Transverse colon (tissue), 4 donors: ENCODE data around the gene RAI2. TPM values are rescaled to one million over a fixed set of nuclear protein-coding genes. Genes with fewer than 3 reads are reported as not detected.

Source experiments
- DNase-seq: peaks from one replicate; pipeline ENCODE4 v3.0.0-alpha.2; 2019
- H3K27ac ChIP-seq, 4 donors: fragments of 200-600 bp; sonication (generic); 2 replicates each; pipeline ENCODE4 v1.5.1; 2016 to 2018; ENCODE audit warnings: inconsistent platforms in 4 of 4
- H3K27me3 ChIP-seq: fragments of 200-600 bp; sonication (generic); 2 replicates; pipeline ENCODE4 v1.5.1; 2017; ENCODE audit warnings: inconsistent platforms
- H3K36me3 ChIP-seq, 4 donors: fragments of 200-600 bp; sonication (generic); 2 replicates each; pipeline ENCODE4 v1.5.1; 2017 to 2019; ENCODE audit warnings: inconsistent platforms in 4 of 4
- H3K4me1 ChIP-seq, 4 donors: fragments of 200-600 bp; sonication (generic); 2 replicates each; pipeline ENCODE4 v1.5.1; 2017 to 2020; ENCODE audit warnings: inconsistent platforms in 4 of 4
- H3K4me3 ChIP-seq, 4 donors: fragments of 200-600 bp; sonication (generic); 1 replicate in 1 of 4; 2 replicates in 3 of 4; pipeline versions ENCODE4 v1.5.1 to v1.6.1; 2017 to 2019; ENCODE audit warnings: inconsistent platforms in 4 of 4
- H3K9me3 ChIP-seq, 2 donors: fragments of 200-600 bp; sonication (generic); 2 replicates each; pipeline ENCODE4 v1.5.1; 2017 to 2019; ENCODE audit warnings: inconsistent platforms in 2 of 2
- EP300 ChIP-seq: sonication (generic); formaldehyde crosslinking; IDR thresholded peaks from one replicate; pipeline ENCODE4 v1.6.1; 2017; ENCODE audit warnings: antibody characterized with exemption, low read depth
- POLR2A ChIP-seq: fragments of 450-650 bp; IDR thresholded peaks from one replicate; pipeline ENCODE4 v1.6.1; 2016; ENCODE audit warnings: antibody characterized with exemption, mild to moderate bottlenecking, moderate library complexity
- POLR2AphosphoS5 ChIP-seq, 3 donors: sonication (generic); formaldehyde crosslinking; IDR thresholded peaks; one replicate each; pipeline ENCODE4 v1.6.1; 2016; ENCODE audit warnings: antibody characterized with exemption in 3 of 3
- WGBS, 2 donors: methylation state at CpG; one replicate each; pipeline ENCODE4 v1.1.5; 2018; ENCODE audit warnings: low coverage in 1 of 2; 5-methylcytosine and 5-hydroxymethylcytosine counted together
- in situ Hi-C, 4 donors: fragments of 200-750 bp; cut with MboI; loops; one replicate each; pipeline versions ENCODE4 v1.15.0 to v1.15.1; 2017; ENCODE audit warnings: low sequenced_read_pairs in 3 of 4, low pct_ligation_motif_present in 1 of 4, low pct_unique_long_range_greater_than_20kb in 1 of 4
- intact Hi-C: fragments of 100-400 bp; cut with DNase I; formaldehyde crosslinking; loops from one replicate; pipeline ENCODE4 v1.15.1; 2023; ENCODE audit warnings: low total_unique reads
- total RNA-seq, 4 donors: library from RNA; depleted of rRNA; stranded (reverse); fragments of >200 nt; gene quantifications; one replicate each; pipeline ENCODE4 v1.1.0, GENCODE V29; 2016
- TF ChIP-seq, protein P1 (sequence below), 5 experiments: fragments of 200-600 bp in 3 of 5; fragments of 450-650 bp in 2 of 5; sonication (generic) in 3 of 5; IDR thresholded peaks; 1 replicate in 2 of 5; 2 replicates in 3 of 5; pipeline ENCODE4 v1.5.1; 2016 to 2017; ENCODE audit warnings: antibody characterized with exemption in 5 of 5, inconsistent platforms in 3 of 5, mild to moderate bottlenecking in 2 of 5, moderate library complexity in 1 of 5

RAI2 gene
- total RNA-seq, 4 donors from 2014 or later: 4.0 to 16.5 (median 11.0) TPM

DNA sequence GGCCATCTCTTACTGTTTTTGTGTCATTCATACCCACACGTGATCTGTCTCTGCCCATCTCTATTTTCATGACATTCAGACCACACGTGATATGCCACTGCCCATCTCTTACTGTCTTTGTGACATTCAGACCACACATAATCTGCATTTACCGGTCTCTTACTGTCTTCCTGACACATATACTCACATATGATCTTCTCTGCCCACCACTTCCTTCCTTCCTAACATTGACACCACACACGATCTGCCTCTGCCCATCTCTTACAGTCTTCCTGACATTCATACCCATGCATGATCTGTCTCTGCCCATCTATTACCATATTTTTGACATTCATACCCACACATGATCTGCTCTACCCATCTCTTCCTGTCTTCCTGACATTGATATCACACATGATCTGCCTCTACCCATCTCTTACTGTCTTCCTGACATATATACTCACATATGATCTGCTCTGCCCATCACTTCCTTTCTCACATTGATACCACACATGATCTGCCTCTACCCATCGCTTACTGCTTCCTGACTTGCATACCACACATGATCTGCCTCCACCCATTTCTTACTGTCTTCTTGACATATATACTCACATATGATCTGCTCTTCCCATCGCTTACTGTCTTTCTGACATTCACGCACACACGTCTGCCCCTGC lies 87.7 kb downstream of the RAI2 start:
- in situ Hi-C loops (no loop called here), intact Hi-C loops (no loop called here)
- Histone ChIP-seq H3K36me3 (no peaks in the 10 kb centered on the region), H3K4me1 (no peaks in the 10 kb centered on the region), H3K27ac (no peak overlapping the region), H3K27me3 (no peaks in the 10 kb centered on the region), H3K9me3 (no peaks in the 10 kb centered on the region), H3K4me3 (no peak overlapping the region)
- no peak for DNase-seq
- TF ChIP-seq POLR2A (no peak), POLR2AphosphoS5 (IDR thresholded peaks at IDR 0.05) (no peak), EP300 (no peak)
- TF ChIP-seq, protein P1, sequence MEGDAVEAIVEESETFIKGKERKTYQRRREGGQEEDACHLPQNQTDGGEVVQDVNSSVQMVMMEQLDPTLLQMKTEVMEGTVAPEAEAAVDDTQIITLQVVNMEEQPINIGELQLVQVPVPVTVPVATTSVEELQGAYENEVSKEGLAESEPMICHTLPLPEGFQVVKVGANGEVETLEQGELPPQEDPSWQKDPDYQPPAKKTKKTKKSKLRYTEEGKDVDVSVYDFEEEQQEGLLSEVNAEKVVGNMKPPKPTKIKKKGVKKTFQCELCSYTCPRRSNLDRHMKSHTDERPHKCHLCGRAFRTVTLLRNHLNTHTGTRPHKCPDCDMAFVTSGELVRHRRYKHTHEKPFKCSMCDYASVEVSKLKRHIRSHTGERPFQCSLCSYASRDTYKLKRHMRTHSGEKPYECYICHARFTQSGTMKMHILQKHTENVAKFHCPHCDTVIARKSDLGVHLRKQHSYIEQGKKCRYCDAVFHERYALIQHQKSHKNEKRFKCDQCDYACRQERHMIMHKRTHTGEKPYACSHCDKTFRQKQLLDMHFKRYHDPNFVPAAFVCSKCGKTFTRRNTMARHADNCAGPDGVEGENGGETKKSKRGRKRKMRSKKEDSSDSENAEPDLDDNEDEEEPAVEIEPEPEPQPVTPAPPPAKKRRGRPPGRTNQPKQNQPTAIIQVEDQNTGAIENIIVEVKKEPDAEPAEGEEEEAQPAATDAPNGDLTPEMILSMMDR (IDR thresholded peaks at IDR 0.05): no peak
- WGBS, 2 donors: 69 to 81% methylated on average over 4 to 8 of the region's 8 CpGs

DNA sequence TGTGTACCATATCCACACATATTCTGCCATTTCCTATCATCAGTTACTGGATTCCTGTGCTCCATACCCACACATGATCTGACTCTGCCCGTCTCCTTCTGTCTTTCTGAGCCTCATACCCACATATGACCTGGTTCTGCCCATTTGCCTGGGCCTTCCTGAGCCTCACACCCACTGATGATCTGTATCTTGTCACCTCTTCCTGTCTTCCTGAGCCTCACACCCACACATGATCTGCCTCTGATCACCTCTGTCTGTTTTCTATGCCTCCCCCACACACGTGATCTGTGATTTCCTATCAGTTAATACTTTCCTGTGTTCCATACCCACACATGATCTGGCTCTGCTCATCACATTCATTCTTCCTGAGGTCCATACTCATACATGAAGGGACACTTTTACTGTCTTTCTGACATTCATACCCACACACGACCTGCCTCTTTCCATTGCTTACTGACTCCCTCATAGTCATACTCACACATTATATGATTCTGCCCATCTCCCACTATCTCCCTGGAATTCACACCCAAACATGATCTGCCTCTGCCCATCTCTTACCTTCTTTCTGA lies 91.3 kb downstream of the RAI2 start:
- no peaks in the 10 kb centered on the region for H3K27me3 ChIP-seq
- in situ Hi-C loops: loop anchor here in 1 of 4 donors (10.0 kb wide), 1 partner anchor 55 kb away; no protein-coding TSS in a partner anchor
- TF ChIP-seq POLR2A (no peak), POLR2AphosphoS5 (IDR thresholded peaks at IDR 0.05) (no peak), EP300 (no peak)
- TF ChIP-seq, protein P1 (IDR thresholded peaks at IDR 0.05): no peak

DNA sequence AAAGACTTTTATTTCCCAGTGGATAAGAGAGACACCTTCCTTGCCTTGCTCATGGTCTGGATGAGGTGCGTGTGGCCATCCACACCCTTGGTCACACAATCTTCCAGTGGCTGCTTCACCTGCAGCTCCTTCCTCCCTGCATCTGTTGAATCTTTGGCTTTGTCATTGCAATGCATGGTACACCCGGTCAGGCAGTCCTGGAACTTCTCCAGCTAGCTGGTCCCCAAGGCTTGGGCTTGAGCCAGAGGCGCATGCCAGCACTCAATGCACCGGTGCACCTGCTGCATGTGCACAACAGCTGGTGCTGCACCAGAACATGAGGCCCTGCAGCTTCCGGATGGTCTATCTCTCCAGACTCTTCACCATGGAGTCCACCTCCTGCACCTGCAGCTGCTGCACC lies 92.1 kb downstream of the RAI2 start:
- no peak overlapping the region for H3K27ac ChIP-seq
- no peaks in the 10 kb centered on the region for H3K27me3 ChIP-seq
- no peak for DNase-seq
- 81% methylated on average over 5 of the region's 5 CpGs; no CpG with 5 or more reads in 1 of the 2 donors for WGBS, 2 donors
- no peak overlapping the region for H3K4me3 ChIP-seq
- no peak for TF ChIP-seq POLR2A
- TF ChIP-seq EP300: no peak
- TF ChIP-seq, protein P1 (IDR thresholded peaks at IDR 0.05): no peak
- TF ChIP-seq POLR2AphosphoS5 (IDR thresholded peaks at IDR 0.05): no peak
- no peaks in the 10 kb centered on the region for H3K9me3 ChIP-seq
- H3K36me3 ChIP-seq: no peaks in the 10 kb centered on the region
- intact Hi-C loops (no loop called here), in situ Hi-C loops (loop anchor here in 1 of 4 donors (10.0 kb wide), 1 partner anchor 56 kb away; no protein-coding TSS in a partner anchor)
- no peaks in the 10 kb centered on the region for H3K4me1 ChIP-seq

More for the DNA sequence above, 91.3 kb downstream of the RAI2 start:
- H3K9me3 ChIP-seq: no peaks in the 10 kb centered on the region
- H3K27ac ChIP-seq: no peak overlapping the region
- H3K4me3 ChIP-seq: no peak overlapping the region
- H3K4me1 ChIP-seq: no peaks in the 10 kb centered on the region
- intact Hi-C loops: no loop called here
- DNase-seq: no peak
- WGBS, 2 donors: 50 to 100% methylated on average over 1 to 3 of the region's 3 CpGs
- H3K36me3 ChIP-seq: no peaks in the 10 kb centered on the region

DNA sequence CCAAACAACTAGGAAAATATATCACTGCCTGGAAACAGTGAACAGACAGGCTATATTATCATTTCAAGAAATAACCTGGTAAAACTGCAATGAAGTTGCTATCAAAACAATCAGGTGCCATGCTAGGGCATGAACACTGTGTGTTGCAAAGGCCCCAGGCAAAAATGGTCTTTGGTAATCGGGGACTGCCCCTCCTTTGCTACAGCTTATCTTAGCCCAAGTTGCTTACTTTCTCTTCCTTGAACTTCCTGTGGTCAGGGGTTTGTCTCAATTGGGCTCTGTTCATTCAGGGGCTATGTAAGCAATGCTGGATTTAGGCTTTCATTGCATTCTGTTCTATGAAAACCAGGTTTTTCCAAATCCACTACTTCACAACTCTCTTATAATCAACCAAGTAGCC lies 93.4 kb downstream of the RAI2 start:
- Histone ChIP-seq H3K36me3 (no peaks in the 10 kb centered on the region), H3K4me1 (no peaks in the 10 kb centered on the region), H3K4me3 (no peak overlapping the region), H3K27ac (no peak overlapping the region), H3K27me3 (no peaks in the 10 kb centered on the region), H3K9me3 (no peaks in the 10 kb centered on the region)
- 45% methylated on average over 1 of the region's 1 CpG; no CpG with 5 or more reads in 1 of the 2 donors for WGBS, 2 donors
- TF ChIP-seq POLR2AphosphoS5 (IDR thresholded peaks at IDR 0.05) (no peak), POLR2A (no peak), EP300 (no peak)
- TF ChIP-seq, protein P1 (IDR thresholded peaks at IDR 0.05): no peak
- no peak for DNase-seq
- in situ Hi-C loops: loop anchor here in 1 of 4 donors (10.0 kb wide), 1 partner anchor 57 kb away; no protein-coding TSS in a partner anchor
- intact Hi-C loops: no loop called here
